Dermis blood vessel endothelial cell (primary cell): ENCODE data around the gene MYH11. TPM values are rescaled to one million over a fixed set of nuclear protein-coding genes. Genes with fewer than 3 reads are reported as not detected.
A peak's percentile ranks its signal among the peaks of the same experiment; 100 is the strongest.
"Not testable (repeated sequence)": the region's sequence is repeated elsewhere in the genome, so short reads cannot be mapped to it uniquely, and the experiment has no call there.

Source experiments
- DNase-seq: peaks from one replicate; pipeline ENCODE4 v3.0.0; 2010
- total RNA-seq: library from RNA; depleted of rRNA; stranded (reverse); fragments of >200 nt; gene quantifications from 2 replicates; pipeline ENCODE4 v1.2.3, GENCODE V29; 2014

MYH11 gene
- total RNA-seq, 1 donor from 2014 or later, result not detected

- DNase-seq, result no peak
Observed at GRCh38 chr16:15658556-15658955, 198.3 kb downstream of the MYH11 start.

GRCh38 chr16:15658149-15658548 is 198.7 kb downstream of the MYH11 start:
- no peak for DNase-seq

- not testable (repeated sequence) for DNase-seq
Observed at GRCh38 chr16:15655561-15655960, 201.3 kb downstream of the MYH11 start.

GRCh38 chr16:15654591-15654990 is 202.2 kb downstream of the MYH11 start:
- DNase-seq, result no peak

GRCh38 chr16:15653227-15653626 is 203.6 kb downstream of the MYH11 start:
- peak; percentile 47 for DNase-seq

Other genes starting within 250 kb of the MYH11 start
- gene MARF1, start 213.9 kb downstream of the MYH11 start, total RNA-seq, result 15.3 and 24.2 TPM in 2 replicates
- gene NDE1, start 206.8 kb downstream of the MYH11 start, total RNA-seq, result 44.4 and 80.1 TPM in 2 replicates
- gene CEP20, start 31.6 kb upstream of the MYH11 start, total RNA-seq, result 20.4 and 29.0 TPM in 2 replicates
- gene ABCC1, start 92.6 kb upstream of the MYH11 start, total RNA-seq, result 35.7 and 70.6 TPM in 2 replicates